ENCODE data around the gene UBE2I. TPM values are rescaled to one million over a fixed set of nuclear protein-coding genes. Genes with fewer than 3 reads are reported as not detected.

The UBE2I gene
- 45.4 and 62.9 TPM in 2 replicates for total RNA-seq

DNA sequence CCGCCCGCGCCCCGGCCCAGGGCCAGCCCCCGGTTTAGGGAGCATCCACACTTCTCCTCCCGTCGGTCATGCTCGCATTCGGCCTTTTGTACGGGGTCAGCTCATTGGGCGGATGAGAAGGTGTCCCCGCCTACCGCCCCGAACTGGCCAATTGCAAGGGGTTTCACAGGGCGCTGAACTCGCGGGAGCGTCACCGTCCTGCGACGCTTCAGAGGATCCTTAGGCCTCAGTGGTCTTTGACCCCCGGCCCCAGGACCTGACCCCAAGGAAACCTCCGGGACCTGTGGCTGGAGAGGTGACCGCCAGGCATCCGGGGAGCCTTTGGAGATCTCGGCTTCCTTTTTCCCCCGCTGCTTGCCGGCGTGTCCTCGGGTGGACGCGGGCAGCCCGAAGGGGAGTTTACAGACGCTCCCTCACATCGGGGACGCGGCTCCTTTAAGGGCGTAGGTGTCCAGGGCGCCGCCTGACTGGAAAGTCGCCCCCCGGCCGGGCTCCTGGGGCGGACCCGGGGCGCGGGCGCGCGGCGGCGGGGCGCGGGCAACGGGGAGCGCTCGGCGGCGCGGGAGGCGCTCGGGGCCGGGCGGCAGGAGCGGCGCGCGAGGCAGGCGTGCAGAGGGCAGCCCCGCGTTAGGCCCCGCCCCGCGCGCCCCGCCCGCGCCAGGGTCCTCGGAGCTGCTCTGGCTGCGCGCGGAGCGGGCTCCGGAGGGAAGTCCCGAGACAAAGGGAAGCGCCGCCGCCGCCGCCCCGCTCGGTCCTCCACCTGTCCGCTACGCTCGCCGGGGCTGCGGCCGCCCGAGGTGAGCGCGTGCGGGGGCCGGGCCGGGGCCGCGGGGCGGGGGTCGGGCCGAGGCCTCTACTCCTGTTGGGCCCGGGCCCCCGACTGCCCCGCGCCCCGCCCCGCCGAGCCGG, at the start of gene UBE2I:
TSS of gene UBE2I (plus strand) at position 660 of the 909 bp plus-strand sequence. CDS start 4,395 bp downstream, outside the sequence.

DNA sequence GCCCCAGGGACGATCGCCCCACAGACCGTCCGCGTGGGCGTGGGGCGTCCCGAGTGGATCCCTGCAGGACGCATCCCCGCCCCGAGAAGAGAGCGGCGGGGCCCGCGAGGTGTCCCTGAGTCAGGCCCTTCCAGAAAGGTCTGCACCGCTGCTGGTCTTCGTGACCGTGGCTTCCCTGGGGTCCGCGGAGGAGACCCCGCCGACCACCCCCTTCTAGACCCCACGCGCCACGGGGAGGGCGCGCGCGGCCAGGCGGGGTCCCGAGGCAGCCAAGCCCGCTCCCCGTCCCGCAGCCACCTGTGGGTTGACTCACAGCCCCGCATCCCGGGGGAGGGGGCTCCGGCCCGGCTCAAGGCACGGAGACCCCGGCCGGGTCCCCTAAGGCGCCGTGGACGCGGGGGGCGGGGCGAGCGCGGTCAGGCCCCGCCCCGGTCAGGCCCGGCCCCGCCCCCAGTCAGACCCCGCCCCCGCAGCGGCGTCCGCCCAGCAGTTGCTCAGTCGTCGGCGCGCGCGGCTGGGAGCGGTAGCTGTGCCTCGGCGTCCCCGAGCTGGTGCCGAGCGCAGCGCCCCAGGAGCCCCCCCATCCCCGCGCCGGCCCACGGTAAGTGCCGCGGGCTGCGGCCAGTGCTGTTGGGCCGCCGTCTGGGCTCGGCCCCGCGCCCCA, 23.8 kb downstream of the UBE2I start, which contains the start of gene BAIAP3:
TSS of gene BAIAP3 (plus strand) at position 497 of the 664 bp plus-strand sequence. CDS start 4,905 bp downstream, outside the sequence.

DNA sequence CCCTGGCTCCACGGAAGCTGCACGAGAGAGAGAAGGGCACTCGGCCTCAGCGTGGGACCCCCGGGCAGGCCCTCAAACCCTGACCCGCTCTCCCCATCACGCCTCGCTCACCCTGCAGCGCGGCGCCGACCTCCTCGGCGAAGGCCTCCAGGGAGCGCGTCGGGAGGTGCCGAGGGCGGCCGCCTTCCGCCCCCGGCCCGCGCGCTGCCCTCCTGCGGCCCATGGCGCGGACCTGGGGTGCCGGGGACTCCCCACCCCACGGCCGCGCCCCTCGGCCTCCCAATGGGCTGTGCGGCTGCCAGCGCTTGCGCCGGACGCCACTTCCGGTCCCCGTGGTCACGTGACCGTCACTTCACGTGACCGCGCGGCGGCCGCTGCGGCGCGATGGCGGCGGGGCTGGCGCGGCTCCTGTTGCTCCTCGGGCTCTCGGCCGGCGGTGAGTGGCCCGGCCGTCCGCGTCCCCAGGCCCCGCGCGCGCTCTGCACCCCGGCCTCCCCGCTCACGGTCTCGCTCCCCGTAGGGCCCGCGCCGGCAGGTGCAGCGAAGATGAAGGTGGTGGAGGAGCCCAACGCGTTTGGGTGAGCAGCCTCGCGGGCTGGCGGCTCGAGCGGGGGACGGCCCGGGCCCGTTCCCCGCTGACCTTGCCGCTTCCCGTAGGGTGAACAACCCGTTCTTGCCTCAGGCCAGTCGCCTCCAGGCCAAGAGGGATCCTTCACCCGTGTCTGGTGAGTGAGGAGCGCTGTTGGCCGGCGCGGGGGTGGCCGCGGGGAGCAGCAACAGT, 42.3 kb downstream of the UBE2I start, which contains the start of the genes GNPTG and TSR3:
TSS of gene GNPTG (plus strand) at position 350 of the 781 bp plus-strand sequence. CDS start at position 385, 35 bp downstream.
TSS of gene TSR3 (minus strand) at position 297 of the 781 bp plus-strand sequence. CDS start at position 223, 74 bp downstream.

Other genes starting within 250 kb of the UBE2I start
- gene SSTR5, start 236.9 kb upstream of the UBE2I start, total RNA-seq: not detected in 2 replicates
- not detected in 2 replicates for gene C1QTNF8, start 213.4 kb upstream of the UBE2I start, total RNA-seq
- 13.0 and 14.9 TPM in 2 replicates for gene CACNA1H, start 156.5 kb upstream of the UBE2I start, total RNA-seq
- gene TPSG1, start 84.4 kb upstream of the UBE2I start, total RNA-seq: not detected in 2 replicates
- not detected in 2 replicates for gene TPSB2, start 79.5 kb upstream of the UBE2I start, total RNA-seq
- gene TPSAB1, start 68.9 kb upstream of the UBE2I start, total RNA-seq: not detected in 2 replicates
- not detected in 2 replicates for gene TPSD1, start 53.6 kb upstream of the UBE2I start, total RNA-seq
- 0.38 and 0.56 TPM in 2 replicates for gene BAIAP3, start 24.0 kb downstream of the UBE2I start, total RNA-seq
- gene TSR3, start 42.2 kb downstream of the UBE2I start, total RNA-seq: 60.6 and 112 TPM in 2 replicates
- 23.6 and 69.1 TPM in 2 replicates for gene GNPTG, start 42.3 kb downstream of the UBE2I start, total RNA-seq
- 7.6 and 9.8 TPM in 2 replicates for gene UNKL, start 105.1 kb downstream of the UBE2I start, total RNA-seq
- gene UQCC4, start 111.1 kb downstream of the UBE2I start, total RNA-seq: 9.0 and 21.1 TPM in 2 replicates
- not detected in 2 replicates for gene PERCC1, start 121.4 kb downstream of the UBE2I start, total RNA-seq
- gene CCDC154, start 134.9 kb downstream of the UBE2I start, total RNA-seq: 1.4 TPM in 1 of 2 replicates, not detected in the other
- gene CLCN7, start 165.4 kb downstream of the UBE2I start, total RNA-seq: 50.6 and 80.9 TPM in 2 replicates
- 0.19 TPM in 1 of 2 replicates, not detected in the other for gene PTX4, start 179.3 kb downstream of the UBE2I start, total RNA-seq
- gene TELO2, start 183.7 kb downstream of the UBE2I start, total RNA-seq: 9.0 and 18.8 TPM in 2 replicates
- gene TMEM204, start 224.0 kb downstream of the UBE2I start, total RNA-seq: 17.5 and 21.1 TPM in 2 replicates

All from regular cardiac myocyte (primary cell).